Measurements from ENCODE around the gene FAM3C.
A peak's percentile ranks its signal among the peaks of the same experiment; 100 is the strongest.
"Not testable (repeated sequence)": the region's sequence is repeated elsewhere in the genome, so short reads cannot be mapped to it uniquely, and the experiment has no call there.

The FAM3C gene, protein sequence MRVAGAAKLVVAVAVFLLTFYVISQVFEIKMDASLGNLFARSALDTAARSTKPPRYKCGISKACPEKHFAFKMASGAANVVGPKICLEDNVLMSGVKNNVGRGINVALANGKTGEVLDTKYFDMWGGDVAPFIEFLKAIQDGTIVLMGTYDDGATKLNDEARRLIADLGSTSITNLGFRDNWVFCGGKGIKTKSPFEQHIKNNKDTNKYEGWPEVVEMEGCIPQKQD

GRCh38 chr7:121395961-121396757, at the start of gene FAM3C:
FAM3C (minus strand) TSS chr7:121396308; CDS start chr7:121382969, 13,339 bp downstream.
- DNase-seq (ENCODE audit: low read depth in 2 of 2): peak; percentile 78 to 83

GRCh38 chr7:121442845-121443244, 46.7 kb upstream of the FAM3C start:
- no peak for DNase-seq (ENCODE audit: low read depth in 2 of 2)

- no peak for DNase-seq (ENCODE audit: low read depth in 2 of 2)
Measured at GRCh38 chr7:121440857-121441503, 44.9 kb upstream of the FAM3C start.

DNA sequence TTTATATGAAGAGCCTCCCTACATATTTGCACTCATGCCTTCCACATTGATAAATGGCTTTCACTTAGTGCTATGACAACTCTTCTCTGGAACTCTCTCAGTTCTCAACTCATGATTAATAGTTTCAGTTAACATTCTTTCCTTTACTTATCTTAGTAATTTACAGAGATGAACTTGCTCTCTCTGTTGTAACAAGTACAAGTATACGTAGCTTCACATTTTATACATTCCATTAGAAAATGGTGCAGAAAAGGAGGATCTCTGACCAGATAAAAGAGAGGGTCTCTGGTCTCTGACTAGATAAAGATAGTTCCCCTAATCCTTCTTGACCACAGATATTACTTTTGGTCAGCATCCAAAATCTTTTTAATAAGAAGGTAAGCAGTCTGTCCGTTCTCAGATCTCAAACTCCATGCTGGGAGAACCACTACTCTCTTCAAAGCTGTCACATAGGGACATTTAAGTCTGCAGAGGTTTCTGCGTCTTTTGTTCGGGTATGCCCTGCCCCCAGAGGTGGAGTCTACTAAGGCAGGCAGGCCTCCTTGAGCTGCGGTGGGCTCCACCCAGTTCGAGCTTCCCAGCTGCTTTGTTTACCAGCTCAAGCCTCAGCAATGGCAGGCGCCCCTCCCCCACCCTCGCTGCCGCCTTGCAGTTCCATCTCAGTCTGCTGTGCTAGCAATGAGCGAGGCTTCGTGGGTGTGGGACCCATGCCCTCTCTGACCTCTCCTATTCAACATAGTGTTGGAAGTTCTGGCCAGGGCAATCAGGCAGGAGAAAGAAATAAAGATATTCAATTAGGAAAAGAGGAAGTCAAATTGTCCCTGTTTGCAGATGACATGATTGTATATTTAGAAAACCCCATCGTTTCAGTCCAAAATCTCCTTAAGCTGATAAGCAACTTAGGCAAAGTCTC, 42.2 kb upstream of the FAM3C start:
- peak; percentile 49 to 56 for DNase-seq (ENCODE audit: low read depth in 2 of 2)

- no peak for DNase-seq (ENCODE audit: low read depth in 2 of 2)
Measured at GRCh38 chr7:121437470-121437869, 41.4 kb upstream of the FAM3C start.

- no peak for DNase-seq (ENCODE audit: low read depth in 2 of 2)
Measured at GRCh38 chr7:121436688-121437087, 40.6 kb upstream of the FAM3C start.

- no peak for DNase-seq (ENCODE audit: low read depth in 2 of 2)
Measured at GRCh38 chr7:121436136-121436535, 40.0 kb upstream of the FAM3C start.

- DNase-seq (ENCODE audit: low read depth in 2 of 2): no peak
Measured at GRCh38 chr7:121433775-121434174, 37.7 kb upstream of the FAM3C start.

DNA sequence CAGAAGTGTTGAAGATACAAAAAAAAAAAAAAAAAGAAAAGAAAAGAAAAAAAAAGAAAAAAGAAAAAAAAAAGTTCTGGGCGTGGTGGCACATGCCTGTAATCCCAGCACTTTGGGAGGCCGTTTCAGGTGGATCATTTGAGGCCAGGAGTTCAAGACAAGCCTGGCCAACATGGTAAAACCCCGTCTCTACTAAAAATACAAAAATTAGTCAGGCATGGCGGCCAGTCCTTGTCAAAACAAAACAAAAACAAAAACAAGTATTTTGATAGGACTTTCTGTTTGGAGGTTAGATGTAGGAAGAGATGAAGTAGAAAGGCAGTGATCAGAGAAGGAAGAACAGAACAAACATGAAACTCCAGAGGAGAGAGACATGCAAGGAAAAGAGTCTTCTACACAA, 36.4 kb upstream of the FAM3C start:
- DNase-seq (ENCODE audit: low read depth in 2 of 2): not testable (repeated sequence)

- DNase-seq (ENCODE audit: low read depth in 2 of 2): no peak
Measured at GRCh38 chr7:121431996-121432395, 35.9 kb upstream of the FAM3C start.

DNA sequence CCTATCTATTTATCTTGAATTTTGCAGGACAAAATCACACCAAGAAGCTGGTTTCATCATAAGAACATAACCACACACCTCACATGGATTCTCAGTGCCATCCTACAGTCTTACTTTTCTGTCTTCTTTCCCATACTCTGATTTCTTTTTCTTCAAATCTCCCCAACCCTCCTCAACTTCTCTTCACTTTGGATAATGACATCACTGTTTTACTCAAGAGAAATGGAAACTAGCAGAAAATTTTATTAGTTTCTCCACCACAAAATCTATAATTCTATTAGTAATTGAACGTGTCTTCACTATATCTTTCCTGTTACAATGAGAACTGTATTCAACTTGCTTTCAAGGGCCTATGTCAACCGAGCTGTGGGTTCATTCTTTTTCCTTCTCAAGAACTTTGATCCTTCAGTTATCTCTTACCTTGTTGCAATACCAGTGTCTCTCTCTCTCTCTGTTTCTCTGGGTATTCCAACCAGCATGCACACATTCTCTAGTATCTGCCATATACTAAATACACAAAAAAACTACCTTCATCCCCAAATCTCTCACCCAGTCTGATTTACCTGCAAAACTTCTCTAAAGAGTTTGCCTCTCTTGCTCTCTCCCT, 35.4 kb upstream of the FAM3C start:
- DNase-seq (ENCODE audit: low read depth in 2 of 2): no peak

GRCh38 chr7:121430558-121430957, 34.5 kb upstream of the FAM3C start:
- no peak for DNase-seq (ENCODE audit: low read depth in 2 of 2)

GRCh38 chr7:121429798-121430197, 33.7 kb upstream of the FAM3C start:
- no peak for DNase-seq (ENCODE audit: low read depth in 2 of 2)

DNA sequence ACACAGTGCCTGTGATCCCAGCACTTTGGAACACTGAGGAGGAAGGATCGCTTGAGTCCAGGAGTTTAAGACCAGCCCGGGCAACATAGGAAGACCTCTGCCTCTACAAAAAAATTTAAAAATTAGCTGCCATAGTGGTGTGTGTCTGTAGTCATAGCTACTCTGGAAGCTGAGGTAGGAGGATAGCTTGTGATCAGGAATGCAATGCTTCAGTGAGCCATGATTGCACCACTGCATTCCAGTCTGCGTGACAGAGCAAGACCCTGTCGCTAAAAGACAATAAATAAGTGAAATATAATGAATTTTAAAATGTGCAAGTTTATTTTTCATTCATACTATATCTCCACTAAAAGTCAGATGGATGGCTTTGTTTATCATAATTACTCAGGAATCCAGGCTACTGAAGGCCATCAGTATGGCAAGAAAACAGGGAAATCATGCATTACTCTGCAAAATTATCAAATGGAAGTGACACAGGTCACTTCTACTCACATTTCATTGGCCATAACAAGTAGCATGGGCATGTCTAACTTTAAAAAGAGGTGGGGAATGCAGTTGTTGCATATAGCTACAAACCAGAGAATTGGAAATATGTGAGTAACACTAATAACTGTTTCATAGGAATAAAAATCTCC, 32.9 kb upstream of the FAM3C start:
- DNase-seq (ENCODE audit: low read depth in 2 of 2): no peak

DNA sequence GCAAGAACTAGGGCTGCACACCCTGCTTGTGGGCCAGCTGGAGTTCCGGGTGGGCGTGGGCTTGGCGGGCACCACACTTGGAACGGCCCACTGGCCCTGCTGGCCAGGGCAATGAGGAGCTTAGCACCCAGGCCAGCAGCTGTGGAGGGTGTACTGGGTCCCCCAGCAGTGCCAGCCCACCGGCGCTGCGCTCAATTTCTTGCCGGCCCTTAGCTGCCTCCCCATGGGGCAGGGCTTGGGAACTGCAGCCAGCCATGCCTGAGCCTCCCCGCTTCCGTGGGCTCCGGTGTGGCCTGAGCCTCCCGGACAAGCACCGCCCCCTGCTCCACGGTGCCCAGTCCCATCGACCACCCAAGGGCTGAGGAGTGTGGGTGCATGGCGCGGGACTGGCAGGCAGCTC, 25.6 kb upstream of the FAM3C start:
- DNase-seq (ENCODE audit: low read depth in 2 of 2): not testable (repeated sequence)

GRCh38 chr7:121420976-121421375, 24.9 kb upstream of the FAM3C start:
- no peak for DNase-seq (ENCODE audit: low read depth in 2 of 2)

- no peak for DNase-seq (ENCODE audit: low read depth in 2 of 2)
Measured at GRCh38 chr7:121419201-121420148, 23.4 kb upstream of the FAM3C start.

DNA sequence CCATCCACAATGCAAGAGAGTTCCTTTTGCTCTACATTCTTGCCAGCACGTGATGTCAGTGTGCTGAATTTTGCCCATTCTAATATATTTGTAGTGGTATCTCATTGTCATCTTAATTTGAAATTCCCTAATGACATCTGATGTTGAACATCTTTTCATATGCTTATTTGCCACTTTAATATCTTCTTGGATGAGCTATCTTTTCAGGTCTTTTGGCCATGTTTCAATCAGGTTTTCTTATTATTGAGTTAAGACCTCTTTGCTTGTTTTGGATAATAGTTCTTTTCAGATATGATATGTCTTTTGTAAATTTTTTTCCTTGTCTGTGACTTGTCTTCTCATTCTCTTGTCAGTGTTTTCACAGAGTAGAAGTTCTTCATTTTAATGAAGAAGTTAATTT, 20.4 kb upstream of the FAM3C start:
- no peak for DNase-seq (ENCODE audit: low read depth in 2 of 2)

DNA sequence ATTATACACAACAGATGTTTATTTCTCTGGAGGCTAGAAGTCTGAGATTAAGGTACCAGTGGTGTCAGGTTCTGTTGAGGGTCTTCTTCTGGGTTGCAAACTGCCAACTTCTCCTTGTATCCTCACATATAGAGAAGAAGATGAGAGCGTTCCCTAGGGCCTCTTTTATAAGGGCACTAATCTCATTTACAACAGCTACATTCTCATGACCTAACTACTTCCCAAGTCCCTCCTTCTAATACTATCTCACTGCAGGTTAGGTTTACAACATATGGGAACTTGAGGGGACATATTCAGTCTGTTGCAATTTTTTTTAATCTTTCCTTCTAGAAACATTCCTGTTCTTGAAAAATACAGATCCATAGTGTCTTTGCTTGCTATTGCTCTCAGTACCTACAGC, 18.3 kb upstream of the FAM3C start:
- no peak for DNase-seq (ENCODE audit: low read depth in 2 of 2)

GRCh38 chr7:121411597-121411979, 15.5 kb upstream of the FAM3C start:
- DNase-seq (ENCODE audit: low read depth in 2 of 2): no peak
